ENCODE data around the gene UBE2D2. TPM values are rescaled to one million over a fixed set of nuclear protein-coding genes. Genes with fewer than 3 reads are reported as not detected.

The UBE2D2 gene
- polyA plus RNA-seq, 4 donors, result 140 to 182 (median 155) TPM

DNA sequence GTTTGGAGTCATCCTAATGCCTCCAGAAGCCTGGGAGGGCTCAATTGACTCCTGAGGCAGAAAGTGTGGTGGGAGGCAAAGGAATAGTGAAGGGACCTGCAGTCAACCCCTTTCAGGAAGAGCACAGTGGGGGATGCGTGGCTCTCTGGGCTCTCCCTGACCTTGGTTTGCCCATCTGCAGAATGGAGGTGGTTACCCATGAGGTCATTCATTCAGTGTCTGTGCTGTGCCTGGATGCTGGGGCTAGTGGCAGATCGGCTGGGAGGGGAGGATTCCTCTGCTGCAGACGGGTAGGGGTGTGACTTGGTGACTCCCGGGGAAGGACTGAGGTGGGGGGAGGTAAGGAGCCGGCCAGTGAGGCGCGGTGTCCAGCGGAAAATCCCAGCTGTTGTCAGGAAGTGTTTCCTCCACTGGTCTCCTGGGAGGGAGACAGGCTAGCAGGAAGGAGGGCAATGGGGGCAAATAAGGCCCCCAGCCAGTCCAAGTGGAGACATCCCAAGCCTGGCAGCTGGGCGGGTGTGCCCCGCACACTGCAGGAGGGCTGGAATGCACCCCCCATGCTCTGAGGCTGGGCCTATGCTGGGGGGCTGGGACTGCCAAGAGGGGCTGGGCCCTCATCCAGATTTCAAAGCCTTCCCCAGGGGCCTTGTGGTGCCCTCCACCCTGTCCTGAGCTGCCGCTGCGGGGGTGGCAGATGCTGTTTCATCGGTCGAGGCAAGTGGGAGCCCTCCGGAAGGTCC is 98.0 kb downstream of the UBE2D2 start:
- no peak for DNase-seq (ENCODE audit: low read depth in 4 of 4, low spot score in 2 of 4)

DNA sequence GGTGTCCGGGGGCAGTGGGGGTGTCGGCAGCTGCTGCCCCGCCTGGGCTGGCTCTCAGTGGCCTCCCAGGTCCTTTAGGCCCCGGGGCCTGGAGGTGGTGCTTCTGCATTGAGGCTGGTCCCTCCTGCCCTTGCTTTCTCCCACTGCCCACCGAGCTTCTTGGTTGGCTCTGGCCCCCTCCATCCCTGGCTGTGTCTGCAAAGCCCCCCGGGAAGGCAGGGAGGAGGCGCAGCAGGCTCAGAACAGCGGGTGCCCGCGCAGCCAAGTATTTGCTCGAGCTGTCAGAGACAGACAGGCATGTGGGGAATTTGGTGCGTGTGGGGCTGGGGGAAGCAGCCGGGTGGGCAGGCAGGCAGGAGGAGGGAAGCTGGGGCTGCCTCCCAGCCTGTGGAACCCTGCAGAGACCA is 98.6 kb downstream of the UBE2D2 start:
- no peak for DNase-seq (ENCODE audit: low read depth in 4 of 4, low spot score in 2 of 4)

- DNase-seq (ENCODE audit: low read depth in 4 of 4, low spot score in 2 of 4), result no peak
Measured at GRCh38 chr5:139660105-139660922, 99.2 kb downstream of the UBE2D2 start.

DNA sequence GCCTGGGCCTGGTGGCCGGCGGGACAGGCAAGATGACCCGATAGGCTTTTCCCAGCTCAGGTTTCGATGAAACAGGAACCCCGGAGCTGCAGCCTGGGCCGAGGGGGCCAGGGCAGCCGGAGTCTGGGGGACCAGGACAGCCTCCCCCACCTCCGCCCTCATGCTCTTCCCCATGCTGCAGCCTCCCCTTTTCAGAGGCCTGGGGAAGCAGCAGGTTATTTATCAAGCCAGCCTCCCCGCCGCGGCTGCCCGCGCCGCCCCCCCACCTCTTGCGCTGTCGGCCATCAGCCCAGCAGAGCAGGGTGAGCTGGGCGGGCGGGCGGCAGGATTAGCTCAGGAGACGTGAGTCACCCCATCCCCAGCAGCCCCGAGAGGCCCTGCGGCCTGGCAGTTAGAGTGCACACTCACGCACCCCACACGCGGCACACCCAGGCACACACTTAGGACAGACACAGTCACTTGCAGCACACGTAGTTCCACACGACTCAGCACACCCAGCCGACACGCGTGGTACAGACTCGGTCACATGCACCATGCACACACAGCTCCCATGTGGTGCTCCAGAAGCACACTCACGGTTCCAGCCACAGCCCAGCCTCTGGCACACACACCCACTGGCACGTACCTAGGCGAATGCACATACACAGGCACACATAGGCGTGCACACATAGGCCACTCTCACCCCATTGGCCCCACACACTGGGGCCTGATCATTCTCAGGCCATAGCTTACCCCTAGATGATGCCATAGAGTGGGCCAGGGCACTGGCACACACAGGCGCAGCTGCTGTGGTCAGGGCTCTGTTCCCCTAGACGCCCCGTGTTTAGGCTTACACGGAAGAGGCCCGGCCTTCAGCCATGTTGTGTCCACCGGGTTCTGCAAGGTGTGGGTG is 100.0 kb downstream of the UBE2D2 start:
- no peak for DNase-seq (ENCODE audit: low read depth in 4 of 4, low spot score in 2 of 4)

DNA sequence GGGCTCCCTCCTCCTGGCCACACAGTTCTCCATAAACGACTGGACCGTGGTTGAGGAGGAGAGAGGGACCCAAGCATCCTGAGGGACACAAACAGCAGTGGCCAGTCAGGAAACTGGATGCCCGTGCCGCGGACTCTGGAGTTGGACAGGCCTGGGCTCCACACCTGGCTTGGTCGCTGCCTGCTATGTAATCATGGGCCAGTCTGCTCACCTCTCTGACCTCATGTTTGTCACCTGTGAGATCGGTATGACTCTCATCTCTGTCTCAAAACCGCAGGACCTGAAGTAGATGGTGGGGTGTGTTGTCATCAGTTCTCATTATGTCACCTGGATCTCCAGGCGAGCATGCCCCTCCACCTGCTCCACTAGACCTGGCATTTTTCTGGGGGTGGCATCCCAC is 101.5 kb downstream of the UBE2D2 start:
- DNase-seq (ENCODE audit: low read depth in 4 of 4, low spot score in 2 of 4), result no peak

- no peak for DNase-seq (ENCODE audit: low read depth in 4 of 4, low spot score in 2 of 4)
Measured at GRCh38 chr5:139663207-139664085, 102.3 kb downstream of the UBE2D2 start.

DNA sequence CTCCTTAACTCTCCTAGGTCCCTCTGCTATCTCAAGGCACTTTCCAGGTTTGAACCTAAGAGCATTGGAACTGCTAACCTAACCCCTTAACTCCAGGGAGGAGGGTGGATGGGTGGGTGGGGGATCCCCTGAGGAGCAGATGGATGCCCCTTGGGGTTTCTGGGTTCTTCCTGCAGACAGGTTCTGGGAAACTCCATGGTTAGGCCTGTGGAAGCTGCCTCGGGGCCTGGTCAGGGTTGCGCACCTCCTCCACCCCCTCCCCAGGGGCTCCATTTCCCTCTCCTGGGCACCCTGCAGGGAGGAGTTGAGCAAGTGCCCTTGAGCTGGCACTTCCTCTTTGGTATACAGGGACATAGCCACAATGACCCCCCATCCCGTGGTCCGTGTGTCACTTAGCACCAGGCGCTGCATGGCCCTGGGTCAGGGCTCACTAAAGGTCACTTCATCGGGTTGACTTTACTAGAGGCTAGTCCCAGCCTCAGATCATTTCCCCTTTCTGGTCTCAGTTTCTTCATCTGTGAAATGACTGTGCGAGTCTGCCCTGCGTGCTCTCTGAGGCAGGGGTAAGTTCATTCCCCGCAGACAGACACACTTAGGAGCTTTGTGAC is 103.1 kb downstream of the UBE2D2 start:
- no peak for DNase-seq (ENCODE audit: low read depth in 4 of 4, low spot score in 2 of 4)

- no peak for DNase-seq (ENCODE audit: low read depth in 4 of 4, low spot score in 2 of 4)
Measured at GRCh38 chr5:139664727-139665351, 103.7 kb downstream of the UBE2D2 start.

- no peak for DNase-seq (ENCODE audit: low read depth in 4 of 4, low spot score in 2 of 4)
Measured at GRCh38 chr5:139665626-139666025, 104.5 kb downstream of the UBE2D2 start.

DNA sequence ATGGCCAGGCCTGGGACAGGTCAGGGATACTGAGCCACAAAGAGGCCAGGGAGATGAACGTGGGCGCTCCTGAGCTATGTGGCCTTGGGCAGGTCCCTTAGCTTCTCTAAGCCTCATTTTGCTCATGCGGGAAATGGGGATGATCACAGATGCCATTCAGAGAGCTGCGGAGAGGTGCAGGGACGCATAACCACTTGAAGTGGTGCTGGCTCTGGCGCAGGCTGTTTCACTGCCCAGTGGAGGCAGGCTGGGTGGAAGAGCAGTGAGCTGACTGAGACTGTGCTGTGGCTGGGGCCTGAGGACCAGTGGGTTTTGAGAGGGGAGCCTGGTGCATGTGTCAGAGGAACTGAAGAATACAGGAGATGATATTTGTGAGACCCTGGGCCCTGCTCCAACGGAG is 105.4 kb downstream of the UBE2D2 start:
- DNase-seq (ENCODE audit: low read depth in 4 of 4, low spot score in 2 of 4), result no peak

DNA sequence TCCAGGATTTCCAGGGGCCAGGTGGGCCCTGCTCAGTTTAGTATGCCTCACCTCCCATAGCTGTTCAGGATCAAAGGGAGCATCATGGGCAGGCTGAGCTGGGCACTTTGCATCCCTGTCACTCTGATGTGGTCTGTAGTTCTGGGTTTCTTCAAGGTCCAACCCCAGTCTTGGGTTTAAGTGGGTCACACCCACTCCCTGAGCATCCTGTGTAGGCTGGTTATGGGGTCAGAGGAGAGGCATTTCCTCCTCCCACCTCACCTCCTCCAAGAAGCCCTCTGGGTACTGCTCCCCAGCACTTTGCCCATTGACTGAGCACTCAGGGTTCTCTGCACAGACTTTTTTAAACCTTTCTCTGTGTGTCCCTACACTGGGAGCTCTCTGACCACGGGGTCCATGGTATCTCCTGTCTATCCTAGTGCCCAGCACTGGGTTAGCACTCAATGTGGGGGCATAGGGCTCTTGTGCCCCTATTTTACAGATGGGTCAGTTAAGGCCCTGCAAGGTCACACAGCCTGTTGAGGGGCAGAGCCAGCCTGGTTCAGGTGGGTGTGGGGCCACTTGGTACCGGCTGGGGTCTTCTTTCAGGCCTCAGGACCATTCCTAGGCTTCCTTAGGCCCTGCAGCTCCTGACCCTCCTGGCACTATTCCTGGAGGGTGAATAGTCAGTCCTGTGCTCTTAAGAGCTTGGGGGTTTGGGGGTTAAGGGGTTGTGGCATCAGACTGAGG is 106.0 kb downstream of the UBE2D2 start:
- no peak for DNase-seq (ENCODE audit: low read depth in 4 of 4, low spot score in 2 of 4)

DNA sequence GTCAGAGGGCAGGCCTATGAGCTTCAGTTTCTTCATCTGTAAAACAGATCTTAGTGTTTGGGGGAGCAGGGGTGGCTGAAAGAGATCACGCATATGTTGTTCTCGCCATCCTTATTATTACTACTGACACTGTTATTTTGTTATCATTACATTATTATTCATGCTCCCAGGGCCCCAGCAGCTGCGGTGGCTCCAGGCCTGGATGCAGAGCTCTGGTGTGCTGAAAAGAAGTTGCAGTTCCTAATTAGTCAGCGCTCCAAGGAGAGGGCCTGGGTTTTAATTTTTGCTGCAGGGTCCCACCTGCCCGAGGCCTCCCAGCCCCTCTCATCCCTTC is 106.6 kb downstream of the UBE2D2 start:
- DNase-seq (ENCODE audit: low read depth in 4 of 4, low spot score in 2 of 4), result no peak

DNA sequence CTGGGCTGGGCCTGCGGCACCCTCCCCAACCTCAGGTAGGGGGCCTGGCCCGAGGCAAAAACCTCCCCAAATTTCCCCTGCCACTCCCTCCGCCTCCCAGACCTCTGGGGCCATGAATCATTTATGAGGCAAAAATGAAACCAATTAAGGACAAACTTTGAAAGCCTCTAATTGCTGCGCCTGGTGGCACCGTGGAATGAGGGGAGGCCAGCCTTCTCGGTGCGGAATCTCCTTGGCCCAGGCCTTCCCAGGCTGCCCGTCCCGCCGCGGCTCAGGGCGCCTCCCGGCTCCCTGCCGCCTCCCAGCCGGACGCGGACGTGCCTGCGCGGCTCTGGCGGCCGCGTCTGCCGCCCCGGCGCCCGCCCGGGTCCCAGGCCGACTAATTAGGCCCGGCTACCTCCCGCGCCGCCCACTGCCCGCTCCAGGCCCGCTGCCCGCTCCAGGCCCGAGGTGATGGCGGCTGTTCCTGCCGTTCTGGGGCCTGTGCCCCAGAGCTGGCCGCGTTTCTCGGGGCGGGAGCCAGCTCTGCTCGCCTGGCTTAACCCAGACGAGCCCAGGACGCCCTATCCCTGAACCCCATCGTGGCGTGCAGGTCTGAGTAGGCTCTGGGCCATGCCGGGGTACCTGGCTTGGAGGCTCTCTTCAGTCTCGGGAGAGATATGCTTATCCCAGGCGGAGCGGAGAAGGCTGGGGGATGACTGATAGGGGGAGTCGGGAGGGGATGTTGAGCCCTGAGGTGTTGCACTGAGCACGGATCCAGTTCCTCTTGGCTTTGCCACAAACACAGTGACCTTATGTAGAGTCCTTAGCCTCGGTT is 107.1 kb downstream of the UBE2D2 start:
- no peak for DNase-seq (ENCODE audit: low read depth in 4 of 4, low spot score in 2 of 4)

DNA sequence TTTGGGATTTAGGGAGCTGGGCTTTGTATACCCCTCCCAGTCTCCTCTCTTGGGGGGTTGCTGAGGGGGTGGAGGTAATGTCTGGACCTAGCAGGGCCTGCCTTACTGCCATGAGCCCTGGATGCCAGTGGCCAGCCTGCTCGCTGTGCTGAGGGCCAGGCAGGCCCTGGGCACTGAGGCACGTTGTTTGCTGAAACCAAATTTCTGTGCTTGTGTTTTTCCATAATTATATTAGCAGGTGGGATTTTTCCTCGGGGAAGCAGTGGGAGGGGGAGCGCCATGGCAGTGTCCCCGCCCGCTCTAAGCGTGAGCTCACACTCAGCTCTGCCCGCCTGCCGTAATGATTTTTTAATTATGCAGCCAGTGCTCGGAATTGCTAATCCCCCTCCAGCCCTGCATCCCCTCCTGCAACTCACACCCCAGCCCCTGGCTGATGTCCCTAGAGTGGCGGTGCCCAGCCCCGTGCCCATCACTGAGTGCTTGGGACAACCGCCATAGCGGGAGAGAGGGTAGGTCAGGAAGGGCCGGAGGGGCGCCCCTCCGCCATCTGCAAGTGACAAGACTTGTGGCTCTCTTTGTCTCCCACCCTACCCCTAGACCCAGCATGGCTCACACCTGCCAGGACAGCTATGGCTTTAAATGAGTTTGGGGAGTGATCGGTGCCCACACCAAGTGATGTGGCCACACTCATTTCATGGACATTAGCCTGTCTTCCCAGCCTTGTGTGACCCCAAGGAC is 108.0 kb downstream of the UBE2D2 start:
- DNase-seq (ENCODE audit: low read depth in 4 of 4, low spot score in 2 of 4), result no peak

DNA sequence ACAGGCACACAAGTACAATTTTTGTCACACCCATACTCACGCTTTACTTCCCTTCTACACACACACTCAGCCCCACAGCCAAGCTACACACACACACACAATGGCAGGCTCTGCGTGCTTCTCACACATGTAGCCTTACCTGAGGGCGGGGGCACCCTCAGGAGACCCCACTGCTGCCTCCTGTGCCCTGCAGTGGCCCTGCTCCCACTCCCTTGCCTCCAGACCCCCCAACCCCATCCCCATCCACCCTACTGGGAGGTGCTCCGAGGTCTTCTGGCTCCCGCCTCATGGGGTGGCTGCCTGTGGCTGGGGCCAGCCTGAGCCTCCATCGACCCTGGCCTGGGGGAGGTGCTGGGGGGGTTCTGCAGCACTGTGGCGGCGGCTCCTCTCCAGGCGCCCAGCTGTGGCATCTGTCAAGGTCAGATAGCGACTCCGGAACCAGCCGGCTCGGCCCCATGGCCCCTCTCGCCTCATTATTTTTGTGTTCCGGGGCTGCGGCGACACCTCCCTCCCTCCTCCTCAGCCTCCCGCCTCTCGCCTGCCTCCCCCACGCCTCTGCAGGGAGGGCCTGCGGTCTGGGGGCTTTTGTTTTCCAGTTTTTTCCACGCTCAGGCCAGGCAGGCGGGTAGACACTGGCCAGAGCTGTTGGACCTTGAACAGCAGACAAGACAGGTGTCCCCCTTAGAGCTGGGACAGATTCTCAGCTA is 108.7 kb downstream of the UBE2D2 start:
- DNase-seq (ENCODE audit: low read depth in 4 of 4, low spot score in 2 of 4), result no peak

- DNase-seq (ENCODE audit: low read depth in 4 of 4, low spot score in 2 of 4), result no peak
Measured at GRCh38 chr5:139670369-139671095, 109.4 kb downstream of the UBE2D2 start.

Measured in left renal cortex interstitium (tissue), 4 donors.